Measurements from ENCODE around the gene GRIK3.

DNA sequence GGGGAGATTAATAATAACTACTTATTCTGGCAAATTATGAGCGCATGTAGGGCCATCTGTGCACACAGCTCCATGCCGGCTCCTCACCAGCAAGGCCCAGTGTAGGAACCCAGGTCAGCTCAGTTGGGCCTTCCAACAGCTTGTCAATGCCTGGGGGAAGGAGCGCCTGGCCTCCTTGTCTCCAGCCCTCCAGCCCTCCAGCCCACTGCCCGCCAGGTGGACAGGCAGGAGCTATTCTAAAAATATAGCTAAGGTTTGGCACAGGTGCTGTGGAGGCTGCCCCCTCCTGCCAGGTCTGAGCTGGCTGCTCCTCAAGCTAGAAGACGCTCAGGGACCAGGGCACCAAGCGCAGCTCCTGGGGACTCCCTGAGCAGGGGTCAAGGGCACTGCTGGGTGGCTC, 85.7 kb downstream of the GRIK3 start:
- TF ChIP-seq, protein P1, sequence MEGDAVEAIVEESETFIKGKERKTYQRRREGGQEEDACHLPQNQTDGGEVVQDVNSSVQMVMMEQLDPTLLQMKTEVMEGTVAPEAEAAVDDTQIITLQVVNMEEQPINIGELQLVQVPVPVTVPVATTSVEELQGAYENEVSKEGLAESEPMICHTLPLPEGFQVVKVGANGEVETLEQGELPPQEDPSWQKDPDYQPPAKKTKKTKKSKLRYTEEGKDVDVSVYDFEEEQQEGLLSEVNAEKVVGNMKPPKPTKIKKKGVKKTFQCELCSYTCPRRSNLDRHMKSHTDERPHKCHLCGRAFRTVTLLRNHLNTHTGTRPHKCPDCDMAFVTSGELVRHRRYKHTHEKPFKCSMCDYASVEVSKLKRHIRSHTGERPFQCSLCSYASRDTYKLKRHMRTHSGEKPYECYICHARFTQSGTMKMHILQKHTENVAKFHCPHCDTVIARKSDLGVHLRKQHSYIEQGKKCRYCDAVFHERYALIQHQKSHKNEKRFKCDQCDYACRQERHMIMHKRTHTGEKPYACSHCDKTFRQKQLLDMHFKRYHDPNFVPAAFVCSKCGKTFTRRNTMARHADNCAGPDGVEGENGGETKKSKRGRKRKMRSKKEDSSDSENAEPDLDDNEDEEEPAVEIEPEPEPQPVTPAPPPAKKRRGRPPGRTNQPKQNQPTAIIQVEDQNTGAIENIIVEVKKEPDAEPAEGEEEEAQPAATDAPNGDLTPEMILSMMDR (IDR thresholded peaks at IDR 0.05): no peak
- no peak for TF ChIP-seq POLR2A (IDR thresholded peaks at IDR 0.05)
